COR-L47 (cell line): Measurements from ENCODE around the gene GALNT12.

Source experiments
- DNase-seq: peaks from one replicate; lab custom pipeline; 2025; lab: John Stamatoyannopoulos, UW

GALNT12 gene, protein sequence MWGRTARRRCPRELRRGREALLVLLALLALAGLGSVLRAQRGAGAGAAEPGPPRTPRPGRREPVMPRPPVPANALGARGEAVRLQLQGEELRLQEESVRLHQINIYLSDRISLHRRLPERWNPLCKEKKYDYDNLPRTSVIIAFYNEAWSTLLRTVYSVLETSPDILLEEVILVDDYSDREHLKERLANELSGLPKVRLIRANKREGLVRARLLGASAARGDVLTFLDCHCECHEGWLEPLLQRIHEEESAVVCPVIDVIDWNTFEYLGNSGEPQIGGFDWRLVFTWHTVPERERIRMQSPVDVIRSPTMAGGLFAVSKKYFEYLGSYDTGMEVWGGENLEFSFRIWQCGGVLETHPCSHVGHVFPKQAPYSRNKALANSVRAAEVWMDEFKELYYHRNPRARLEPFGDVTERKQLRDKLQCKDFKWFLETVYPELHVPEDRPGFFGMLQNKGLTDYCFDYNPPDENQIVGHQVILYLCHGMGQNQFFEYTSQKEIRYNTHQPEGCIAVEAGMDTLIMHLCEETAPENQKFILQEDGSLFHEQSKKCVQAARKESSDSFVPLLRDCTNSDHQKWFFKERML

DNA sequence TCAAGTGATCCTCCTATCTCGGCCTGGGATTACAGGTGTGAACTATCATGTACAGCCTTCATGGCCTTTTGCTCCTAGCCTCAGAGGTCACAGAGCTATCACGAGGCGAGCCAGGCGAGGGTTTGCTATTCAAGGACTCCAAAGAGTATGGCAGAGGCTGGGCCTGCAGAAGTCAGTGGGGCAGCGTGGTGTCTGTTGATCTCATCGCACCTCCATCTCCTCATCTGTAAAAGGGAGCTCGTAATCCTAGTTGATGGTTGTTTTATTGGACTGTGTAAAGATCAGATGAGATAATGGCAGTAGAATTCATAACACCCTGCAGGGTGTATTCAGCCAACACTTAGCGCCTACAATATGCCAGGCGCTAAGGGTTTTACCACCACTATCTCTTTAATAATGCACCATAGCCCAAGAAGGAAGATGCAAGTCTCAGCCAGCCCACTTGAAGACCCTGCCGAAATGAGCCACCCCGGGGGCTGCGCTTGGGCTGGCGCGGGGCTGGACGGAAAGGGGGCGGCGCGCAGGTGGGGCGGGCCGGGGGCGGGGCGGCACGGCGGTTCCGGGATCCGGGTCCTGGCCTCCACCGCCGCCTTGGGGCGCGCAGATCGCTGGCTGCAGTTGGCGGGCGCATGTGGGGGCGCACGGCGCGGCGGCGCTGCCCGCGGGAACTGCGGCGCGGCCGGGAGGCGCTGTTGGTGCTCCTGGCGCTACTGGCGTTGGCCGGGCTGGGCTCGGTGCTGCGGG, at the start of gene GALNT12:
TSS of gene GALNT12 (plus strand) at position 601 of the 744 bp plus-strand sequence. CDS start at position 630, 29 bp downstream.
- peak; percentile 22 for DNase-seq

DNA sequence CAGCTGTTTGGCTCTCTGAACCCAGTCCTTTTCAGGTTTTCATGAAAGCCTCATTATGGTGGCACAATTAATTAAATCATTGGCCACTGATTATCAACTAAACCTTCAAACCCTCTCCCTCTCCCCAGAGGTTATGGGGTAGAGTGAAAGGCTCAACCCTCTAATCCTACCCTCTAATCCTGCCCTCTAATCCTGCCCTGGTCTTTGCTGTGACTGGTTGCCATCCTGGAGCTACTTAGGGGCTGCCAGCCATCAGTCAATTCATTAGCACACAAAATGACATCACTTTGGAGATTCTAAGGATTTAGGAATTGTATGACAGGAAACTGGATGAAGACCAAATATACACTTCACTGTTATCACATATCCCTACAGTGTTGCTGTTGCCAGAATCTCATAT, 47.2 kb upstream of the GALNT12 start:
- no peak for DNase-seq

DNA sequence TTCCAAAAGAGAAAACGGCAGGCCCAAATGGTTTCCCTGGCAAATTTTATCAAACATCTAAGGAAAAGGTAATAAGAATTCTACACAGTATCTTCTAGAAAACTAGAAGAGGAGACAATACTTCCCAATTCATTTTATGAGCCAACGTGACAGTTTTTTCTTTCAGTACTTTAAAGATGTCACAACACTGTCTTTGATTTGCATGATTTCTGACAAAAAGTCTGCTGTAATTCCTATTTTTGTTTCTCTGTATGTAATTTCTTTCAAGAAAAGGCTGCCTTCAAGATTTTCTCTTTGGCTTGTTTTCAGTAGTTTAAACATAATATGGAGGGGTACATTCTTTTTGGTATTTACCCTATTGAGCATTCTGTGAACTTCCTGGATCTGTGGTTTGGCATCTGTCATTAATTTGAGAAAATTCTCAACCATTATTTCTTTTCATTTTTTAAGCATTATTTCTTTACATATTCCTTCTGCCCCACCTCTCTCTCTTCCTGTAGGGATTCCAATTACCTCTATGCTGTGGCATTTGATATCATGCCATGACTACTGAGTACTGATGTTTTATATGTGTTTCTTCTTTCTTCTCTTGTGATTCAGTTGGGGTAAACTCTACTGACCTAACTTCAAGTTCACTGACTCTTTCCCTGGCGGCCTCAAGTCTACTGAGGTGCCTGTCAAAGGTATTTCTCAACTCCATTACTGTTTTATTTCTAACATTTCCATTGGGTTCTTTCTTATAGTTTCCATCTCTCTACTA, 43.3 kb upstream of the GALNT12 start:
- DNase-seq: no peak

DNA sequence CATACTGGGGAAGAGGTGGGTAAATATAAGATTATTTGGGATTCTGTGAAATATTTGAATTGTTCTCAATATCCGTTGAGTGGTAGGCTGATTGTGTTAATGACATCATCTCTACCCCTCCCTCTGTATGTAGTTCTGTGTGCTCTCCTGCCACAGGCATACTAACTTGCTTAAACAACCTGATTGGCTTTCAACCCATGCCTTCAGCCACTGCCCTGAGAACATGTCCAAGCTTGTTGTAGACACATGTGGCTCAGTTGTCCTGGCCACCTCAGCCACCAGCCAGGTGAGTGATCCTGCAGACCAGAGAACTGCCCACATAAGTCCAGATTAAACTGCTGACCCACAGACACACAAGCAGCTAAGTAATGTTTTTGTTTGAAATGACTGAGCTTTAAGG, 42.2 kb upstream of the GALNT12 start:
- DNase-seq: no peak

DNA sequence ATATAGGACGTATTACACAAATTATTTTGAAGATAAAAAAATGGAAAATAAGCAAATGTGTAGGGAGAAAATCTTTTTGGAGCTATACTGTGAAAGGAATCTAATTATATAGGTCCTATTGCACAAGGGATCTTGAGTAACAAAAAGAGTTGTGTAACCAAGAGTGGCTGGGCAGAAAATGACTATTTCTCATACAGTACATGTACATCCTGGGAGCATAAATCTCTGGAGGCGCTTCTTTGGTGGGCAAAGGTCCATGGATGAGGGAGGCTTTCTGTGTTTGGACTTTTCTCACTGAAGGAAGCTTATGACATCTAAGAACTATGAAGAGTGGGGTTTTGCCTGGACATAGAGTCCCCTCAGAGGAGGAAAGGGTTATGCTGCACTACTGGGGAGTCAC, 40.9 kb upstream of the GALNT12 start:
- DNase-seq: no peak

DNA sequence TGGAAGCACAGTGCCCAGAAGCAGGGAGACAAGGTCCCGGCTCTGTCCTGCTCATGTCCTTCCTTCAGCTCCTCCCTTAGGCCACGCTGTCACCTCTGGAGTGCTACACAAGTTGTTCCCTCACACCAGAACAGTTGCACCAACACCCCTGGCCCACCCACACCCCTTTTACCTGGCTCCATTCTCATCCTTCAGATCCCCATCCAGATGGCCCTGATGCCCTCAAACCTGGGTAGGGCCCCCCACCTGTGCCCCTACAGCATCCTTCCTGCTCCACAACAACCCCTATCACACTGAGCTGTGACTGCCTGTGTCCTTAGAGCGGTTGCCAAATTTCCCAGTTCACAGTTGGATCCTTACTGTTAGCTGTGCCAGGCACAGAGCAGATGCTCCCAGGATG, 40.3 kb upstream of the GALNT12 start:
- DNase-seq: no peak

DNA sequence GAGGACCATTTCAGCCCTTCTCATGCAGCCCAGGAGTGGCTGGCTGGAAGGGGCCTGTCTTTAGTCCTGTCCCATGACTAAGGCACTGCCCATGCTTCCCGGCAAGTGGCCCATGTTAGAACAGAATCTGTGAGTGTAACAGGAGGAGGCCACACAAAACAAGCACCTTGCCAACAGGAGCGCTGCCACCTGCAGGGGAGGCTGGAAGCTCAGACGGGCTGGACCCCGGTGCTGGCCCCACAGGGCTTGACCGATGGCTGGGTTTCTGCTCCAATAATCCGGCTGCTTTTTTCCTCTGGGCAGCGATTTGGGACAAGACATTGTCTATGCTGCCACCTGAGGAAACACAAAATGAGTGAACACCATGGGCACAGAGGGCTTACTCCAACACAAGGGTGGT, 39.6 kb upstream of the GALNT12 start:
- DNase-seq: no peak

DNA sequence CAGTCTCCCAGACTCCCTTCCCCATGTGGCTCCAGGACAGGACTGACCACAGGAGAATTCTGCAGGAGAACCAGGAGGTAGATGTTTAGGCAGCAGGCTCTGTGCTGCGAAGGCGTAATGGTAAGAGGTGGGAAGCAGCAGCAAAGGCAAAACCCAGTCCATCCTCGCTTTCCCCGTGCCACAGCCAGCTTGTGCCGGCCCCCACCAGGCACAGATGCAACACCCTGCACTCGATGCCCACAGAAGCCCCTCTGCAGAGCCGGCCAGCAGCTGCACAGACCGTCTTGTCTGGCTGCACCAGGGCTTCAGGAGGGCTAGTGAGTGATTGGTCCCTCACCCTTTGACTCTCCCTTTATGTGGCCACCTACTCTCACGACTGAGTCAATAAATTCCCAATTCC, 39.1 kb upstream of the GALNT12 start:
- DNase-seq: no peak

DNA sequence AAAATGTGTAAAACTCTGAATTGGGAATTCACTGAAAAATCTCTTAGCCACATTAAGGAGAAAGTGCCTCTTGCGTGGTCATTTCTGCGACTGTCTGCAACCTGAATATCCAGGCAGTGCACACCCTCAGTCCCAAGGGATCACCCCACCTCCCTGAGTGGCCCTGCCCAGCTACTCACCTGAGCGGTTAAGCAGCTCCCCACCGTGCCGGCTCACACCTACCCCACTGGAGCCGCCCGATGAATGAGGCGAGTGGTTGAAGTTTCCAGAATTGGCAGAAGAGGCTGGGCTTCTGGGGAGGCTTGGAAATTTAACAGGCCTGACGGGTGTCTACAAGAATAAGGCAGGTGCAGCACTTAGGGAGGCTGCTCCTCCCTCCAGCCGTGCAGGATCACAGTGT, 36.8 kb upstream of the GALNT12 start:
- no peak for DNase-seq

DNA sequence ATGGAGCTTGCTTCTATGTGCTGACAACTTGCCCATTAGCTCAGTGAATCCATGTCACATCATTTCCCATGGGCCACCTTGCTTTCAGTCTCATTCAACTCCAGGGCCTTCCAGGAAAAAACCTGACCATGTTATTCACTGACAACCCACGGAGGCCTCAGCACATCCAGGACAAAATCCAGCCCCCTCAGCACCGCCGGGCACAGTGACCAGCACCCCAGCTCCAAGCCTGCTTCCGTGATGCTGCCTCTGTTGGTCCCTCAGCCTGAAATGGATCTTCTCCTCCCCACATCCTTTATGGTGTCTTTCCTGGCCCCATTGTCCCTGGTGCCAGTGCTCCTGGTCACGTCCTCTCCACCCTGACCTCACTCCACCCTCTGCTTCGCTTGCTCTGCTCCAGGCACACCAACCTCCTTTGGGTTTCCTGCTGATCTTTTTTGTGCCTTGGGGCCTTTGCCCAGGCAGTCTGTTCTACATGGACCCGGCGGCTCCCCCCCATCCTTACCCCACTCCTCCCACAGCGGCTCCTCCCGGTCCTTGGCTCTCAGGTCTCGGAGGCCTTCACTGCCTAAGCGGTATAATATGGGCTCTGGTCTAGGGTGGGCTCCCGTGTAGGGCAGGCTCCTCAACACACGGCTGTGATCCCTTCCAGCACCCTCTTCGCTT, 36.1 kb upstream of the GALNT12 start:
- DNase-seq: no peak

DNA sequence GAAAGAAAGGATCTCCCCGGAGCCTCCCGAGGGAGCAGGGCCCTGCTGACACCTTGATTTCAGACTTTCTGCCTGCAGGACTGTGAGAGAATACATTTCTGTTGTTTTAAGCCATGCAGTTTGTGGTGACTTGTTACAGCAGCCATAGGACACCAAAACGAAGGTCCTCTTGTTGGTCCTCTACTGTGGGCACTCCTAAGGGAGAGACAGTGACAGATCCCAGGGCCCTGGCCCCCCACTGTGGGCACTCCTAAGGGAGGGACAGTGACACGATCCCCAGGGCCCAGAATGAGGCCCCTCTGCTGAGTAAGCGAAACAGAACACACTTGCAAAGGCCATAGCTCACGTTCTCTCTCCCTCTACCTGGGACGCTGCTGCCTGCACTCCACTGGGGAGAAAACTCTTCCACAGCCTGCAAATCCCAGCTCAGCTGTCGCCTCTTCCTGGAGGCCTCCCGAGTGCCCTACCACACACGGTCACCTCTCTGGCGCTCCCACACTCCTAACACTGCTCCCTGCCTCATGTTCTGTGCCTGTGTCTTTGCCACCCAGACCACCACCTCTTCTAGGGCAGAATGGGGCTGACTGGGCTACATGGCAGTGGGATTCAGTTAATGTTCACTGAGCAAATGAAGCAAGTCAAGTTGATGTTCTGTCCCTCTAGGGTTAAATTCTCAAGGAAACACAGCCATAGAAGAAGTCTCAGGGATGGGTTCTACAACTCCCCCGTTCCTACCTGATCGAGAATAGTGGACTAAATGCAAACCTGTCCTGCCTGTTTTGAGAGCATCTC, 34.9 kb upstream of the GALNT12 start:
- no peak for DNase-seq

DNA sequence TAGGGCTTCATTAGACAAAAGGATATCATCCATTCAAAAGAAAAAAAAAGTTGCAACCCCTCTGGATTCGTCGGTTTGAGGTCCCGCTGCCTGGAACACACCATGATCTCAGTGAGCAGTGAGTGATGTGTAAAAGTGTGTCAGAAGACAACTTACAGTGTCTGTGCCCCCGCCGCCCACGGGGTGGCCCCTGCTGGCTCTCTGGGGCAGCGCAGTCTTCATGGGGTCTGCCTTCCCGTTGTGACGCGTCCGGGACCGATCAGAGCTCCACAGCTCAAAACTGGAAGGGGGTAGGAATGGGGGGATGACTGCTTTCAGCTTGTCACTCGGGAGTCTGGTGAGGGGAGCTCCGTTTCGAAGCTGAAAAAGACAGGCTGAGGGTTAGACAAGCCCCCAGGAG, 33.7 kb upstream of the GALNT12 start:
- DNase-seq: no peak

DNA sequence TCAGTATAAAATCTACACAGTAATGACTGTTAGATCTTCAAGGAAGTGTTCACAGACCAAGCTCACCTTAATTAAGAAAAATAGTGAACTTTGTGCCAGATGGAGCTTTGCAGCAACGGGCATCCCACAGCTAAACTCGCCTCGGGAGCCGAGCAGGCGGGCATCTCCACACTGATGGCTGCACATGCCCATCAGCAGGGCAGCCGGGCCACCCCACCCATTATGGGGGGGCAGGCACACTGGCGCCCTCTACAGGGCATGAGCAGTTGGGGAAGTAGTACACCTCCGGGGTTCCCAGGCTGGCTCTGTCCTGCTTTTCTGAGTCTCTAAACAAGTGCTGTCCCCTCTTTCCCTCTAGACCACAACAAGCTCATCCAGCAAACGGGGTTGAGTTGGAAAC, 32.7 kb upstream of the GALNT12 start:
- DNase-seq: no peak

DNA sequence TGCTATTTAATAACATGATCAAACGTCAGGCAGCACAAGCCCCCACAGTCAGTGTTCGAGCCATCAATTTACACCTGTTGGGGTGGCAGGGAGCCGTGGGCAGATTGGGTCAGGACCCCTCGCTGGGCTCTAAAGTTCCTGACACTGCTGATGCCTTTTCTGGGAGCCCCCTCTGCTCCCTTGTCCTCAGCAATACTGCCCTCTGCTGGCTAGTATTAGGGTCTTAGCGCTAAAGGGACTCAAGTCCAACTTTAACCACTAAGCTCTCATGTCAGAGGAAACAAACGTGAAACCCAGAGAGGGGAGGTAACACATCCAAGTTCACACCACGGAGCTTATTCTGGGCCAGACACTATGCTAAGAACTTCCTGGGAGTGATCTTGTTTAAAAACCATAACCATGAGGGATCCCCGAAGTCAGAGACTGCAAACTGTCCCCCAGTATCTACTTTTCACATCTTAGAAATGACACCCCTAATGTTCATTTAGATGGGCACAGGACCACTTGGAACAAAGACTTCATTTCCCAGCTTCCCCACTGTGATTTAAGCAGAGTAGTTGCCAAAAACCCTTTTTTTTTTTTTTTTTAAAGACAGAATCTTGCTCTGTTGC, 31.5 kb upstream of the GALNT12 start:
- peak; percentile 46 for DNase-seq

DNA sequence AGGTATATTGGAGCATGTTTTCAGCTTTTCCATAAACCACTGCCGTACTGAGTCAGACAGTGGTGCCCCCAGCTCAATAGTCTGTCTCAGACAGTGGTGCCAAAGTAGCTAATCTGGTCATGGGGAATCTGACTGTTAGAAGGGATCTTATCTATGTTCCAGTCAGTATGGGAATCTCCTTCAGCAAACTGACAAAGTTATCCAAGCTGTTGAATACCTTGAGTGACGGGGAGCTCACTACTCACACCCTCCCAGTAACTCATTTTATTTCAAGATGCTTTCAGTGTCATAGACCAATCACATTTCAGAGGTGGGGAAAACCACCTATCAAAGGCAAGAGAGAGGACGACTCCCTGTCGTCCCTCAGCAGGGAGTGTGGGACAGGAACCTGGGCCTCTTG, 29.9 kb upstream of the GALNT12 start:
- DNase-seq: no peak

DNA sequence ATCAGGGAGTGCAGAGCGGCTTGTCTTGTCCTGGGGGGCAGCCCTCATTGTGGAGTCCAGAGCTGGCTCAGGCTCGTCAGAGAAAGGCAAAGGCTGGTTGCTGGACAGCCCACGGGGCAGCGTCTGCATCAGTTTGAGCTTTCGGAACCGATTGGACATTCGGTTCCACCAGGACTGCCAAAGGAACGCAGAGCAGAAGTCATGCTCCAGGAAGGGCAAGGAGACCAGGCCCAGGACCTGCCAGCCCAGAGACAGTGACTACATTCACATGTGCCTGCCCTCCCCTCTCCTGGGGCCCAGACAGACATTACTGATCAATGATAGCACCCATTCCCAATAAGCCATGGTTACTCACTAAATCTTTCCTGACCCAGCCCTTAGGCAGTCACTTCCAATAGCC, 29.2 kb upstream of the GALNT12 start:
- DNase-seq: no peak

DNA sequence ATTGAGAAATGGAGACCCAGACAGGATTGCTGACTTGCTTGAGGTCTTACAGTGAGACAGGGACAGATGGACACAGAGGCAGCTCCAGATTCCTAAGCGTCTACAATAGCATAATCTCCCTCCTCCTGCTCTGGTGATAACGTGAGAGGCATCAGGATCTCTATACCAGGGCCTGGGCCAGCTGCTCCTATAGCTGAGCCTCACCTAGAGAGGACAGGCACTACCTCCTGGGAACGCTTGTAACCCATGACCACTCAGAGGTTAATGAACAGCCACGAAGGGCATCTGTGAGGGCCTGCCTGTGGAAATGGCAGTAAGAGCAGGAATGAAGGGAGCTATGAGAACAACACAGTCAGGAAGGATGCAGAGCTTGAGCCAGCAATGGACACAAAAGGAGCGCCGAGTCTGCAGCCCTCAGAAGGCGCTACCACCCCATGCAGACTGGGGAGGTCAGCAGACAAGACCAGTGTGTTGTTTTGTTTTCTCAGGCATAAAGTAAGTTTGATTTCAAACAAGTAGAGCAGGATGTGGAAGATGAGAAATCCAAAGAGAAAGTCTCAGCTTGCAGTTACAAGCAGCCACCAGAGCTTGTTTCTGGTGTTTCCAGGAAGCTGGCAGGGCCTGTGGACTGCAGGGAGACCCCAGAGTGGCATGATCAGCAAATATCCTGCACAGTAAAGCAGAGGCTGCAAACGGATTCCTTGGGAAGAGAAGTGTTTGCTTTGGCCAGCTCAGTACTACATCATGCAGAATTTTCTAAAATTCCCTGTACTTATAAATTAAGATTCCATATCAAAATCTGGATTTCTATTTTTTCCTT, 28.5 kb upstream of the GALNT12 start:
- DNase-seq: no peak

DNA sequence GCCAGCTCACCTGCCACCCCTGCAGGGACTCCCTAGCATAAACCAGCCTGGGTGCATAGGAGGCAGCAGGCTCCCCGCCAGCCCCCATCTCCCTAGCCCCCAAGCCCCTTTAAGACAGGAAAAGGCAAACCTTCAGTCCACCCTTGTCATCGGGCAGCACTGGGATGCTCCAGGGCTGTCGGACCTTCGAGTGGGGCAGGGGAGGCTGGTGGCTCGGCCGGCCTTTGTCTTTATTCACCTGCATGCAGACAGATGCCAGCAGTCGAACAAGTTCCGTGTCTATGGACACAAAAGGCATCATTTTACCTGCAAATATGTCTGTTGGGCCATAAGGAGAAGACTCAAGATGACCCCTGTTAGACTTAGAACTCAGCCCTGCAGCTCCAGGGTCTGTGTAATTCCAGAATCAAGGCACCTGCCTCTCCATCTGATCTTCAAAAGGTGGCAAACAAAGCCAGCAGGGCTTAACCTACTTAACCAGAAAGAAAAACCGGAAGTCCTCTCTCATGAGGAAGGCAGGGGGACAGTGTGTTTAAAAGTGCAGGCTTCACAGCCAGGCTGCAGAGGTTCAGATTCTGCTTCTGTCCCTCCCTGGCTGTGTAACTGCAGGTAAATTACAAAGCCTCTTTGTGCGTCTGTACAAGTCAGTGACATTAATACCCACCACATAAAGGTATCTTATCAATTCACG, 27.3 kb upstream of the GALNT12 start:
- DNase-seq: no peak
